ENCODE measurements around the gene CFAP57.

DNA sequence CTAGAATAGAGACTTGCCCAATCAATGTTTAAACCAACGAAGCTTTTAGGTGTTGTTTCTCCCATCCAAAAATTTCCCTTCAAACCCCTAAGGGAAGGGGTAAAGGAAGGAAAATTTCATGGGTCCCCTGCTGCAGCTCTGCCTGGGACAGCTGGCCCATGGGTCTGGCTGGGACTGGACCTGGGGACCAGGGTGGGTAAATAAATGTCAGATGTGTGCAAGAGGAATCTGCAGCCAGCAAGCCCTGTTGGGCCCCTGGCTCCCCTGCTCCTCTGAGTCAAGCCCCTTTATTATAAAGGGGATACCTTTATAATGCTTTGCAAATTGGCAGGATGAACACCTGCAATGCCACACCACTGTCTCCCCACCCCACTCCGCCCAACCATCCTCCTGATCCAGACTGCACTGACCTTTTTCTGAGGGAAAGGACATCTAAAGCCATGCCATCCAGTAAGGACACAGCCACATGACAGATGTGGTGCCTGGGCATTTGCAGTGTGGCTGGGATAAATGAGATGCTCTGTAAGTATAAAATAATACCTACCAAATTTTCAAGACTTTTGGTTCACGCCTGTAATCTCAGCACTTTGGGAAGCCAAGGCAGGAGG lies 95.8 kb downstream of the CFAP57 start:
- TF ChIP-seq EZH2 (IDR thresholded peaks at IDR 0.05; ENCODE audit: low read depth, low read length, severe bottlenecking), result no peak
- no peak for TF ChIP-seq POLR2A (IDR thresholded peaks at IDR 0.05; ENCODE audit: control extremely low read depth in 1 of 2, low read depth in 2 of 2, low read length in 2 of 2)
- no peak for TF ChIP-seq CEBPB (IDR thresholded peaks at IDR 0.05; ENCODE audit: low read depth, low read length)
- no peak for TF ChIP-seq CHD1 (IDR thresholded peaks at IDR 0.05; ENCODE audit: low read depth, low read length)
- TF ChIP-seq SIN3A (conservative IDR thresholded peaks at IDR 0.05 in 1 of 2, IDR thresholded peaks at IDR 0.05 in 1 of 2; ENCODE audit: low read depth in 1 of 2, low read length in 2 of 2), result no peak
- no peak for TF ChIP-seq HDAC6 (IDR thresholded peaks at IDR 0.05; ENCODE audit: low read depth, low read length)
- TF ChIP-seq, protein P1, sequence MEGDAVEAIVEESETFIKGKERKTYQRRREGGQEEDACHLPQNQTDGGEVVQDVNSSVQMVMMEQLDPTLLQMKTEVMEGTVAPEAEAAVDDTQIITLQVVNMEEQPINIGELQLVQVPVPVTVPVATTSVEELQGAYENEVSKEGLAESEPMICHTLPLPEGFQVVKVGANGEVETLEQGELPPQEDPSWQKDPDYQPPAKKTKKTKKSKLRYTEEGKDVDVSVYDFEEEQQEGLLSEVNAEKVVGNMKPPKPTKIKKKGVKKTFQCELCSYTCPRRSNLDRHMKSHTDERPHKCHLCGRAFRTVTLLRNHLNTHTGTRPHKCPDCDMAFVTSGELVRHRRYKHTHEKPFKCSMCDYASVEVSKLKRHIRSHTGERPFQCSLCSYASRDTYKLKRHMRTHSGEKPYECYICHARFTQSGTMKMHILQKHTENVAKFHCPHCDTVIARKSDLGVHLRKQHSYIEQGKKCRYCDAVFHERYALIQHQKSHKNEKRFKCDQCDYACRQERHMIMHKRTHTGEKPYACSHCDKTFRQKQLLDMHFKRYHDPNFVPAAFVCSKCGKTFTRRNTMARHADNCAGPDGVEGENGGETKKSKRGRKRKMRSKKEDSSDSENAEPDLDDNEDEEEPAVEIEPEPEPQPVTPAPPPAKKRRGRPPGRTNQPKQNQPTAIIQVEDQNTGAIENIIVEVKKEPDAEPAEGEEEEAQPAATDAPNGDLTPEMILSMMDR (IDR thresholded peaks at IDR 0.05; ENCODE audit: control extremely low read depth in 1 of 3, insufficient read depth in 1 of 3, low read depth in 1 of 3, low read length in 3 of 3), result no peak
- TF ChIP-seq, protein P2, sequence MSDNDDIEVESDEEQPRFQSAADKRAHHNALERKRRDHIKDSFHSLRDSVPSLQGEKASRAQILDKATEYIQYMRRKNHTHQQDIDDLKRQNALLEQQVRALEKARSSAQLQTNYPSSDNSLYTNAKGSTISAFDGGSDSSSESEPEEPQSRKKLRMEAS (IDR thresholded peaks at IDR 0.05), result no peak
- TF ChIP-seq RXRA (IDR thresholded peaks at IDR 0.05; ENCODE audit: insufficient read depth, low read depth, low read length), result no peak
- TF ChIP-seq POLR2AphosphoS5 (IDR thresholded peaks at IDR 0.05; ENCODE audit: low read depth, low read length), result no peak
- TF ChIP-seq CHD2 (IDR thresholded peaks at IDR 0.05; ENCODE audit: low read length), result no peak
- TF ChIP-seq, protein P3, sequence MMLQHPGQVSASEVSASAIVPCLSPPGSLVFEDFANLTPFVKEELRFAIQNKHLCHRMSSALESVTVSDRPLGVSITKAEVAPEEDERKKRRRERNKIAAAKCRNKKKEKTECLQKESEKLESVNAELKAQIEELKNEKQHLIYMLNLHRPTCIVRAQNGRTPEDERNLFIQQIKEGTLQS (IDR thresholded peaks at IDR 0.05; ENCODE audit: insufficient read depth, low read depth, low read length), result no peak

Measured in H1 (cell line).